Progenitor cell of endocrine pancreas (in vitro differentiated cells): ENCODE results near the gene FAM120B. TPM values are rescaled to one million over a fixed set of nuclear protein-coding genes. Genes with fewer than 3 reads are reported as not detected.

Experiments
- DNase-seq: peaks from one replicate; pipeline ENCODE4 v3.0.0; 2021; ENCODE audit warnings: low spot score; ENCODE audit not compliant: unreplicated experiment
- H3K27ac Mint-ChIP-seq: 2 replicates; pipeline ENCODE4 v1.8.0; 2021; ENCODE audit warnings: mild to moderate bottlenecking, moderate library complexity, mixed read lengths
- H3K27me3 Mint-ChIP-seq: 2 replicates; pipeline ENCODE4 v1.8.0; 2021; ENCODE audit warnings: mixed read lengths
- H3K36me3 Mint-ChIP-seq: 2 replicates; pipeline ENCODE4 v1.8.0; 2022; ENCODE audit warnings: mixed read lengths; ENCODE audit not compliant: insufficient read depth
- H3K4me1 Mint-ChIP-seq: 2 replicates; pipeline ENCODE4 v1.8.0; 2021; ENCODE audit warnings: low read depth, mixed read lengths
- H3K4me3 Mint-ChIP-seq: 2 replicates; pipeline ENCODE4 v1.8.0; 2021; ENCODE audit warnings: low read depth, mild to moderate bottlenecking, moderate library complexity, mixed read lengths
- H3K9me3 Mint-ChIP-seq: 2 replicates; pipeline ENCODE4 v1.8.0; 2021; ENCODE audit warnings: low read depth, mixed read lengths
- total RNA-seq: library from RNA; stranded (reverse); gene quantifications from 2 replicates; pipeline ENCODE4 v1.2.1, GENCODE V29; 2021
- TF ChIP-seq, protein P1 (sequence below): fragments of 200-600 bp; sonication (generic); IDR thresholded peaks from one replicate; pipeline ENCODE4 v1.5.0; 2021; ENCODE audit warnings: antibody characterized with exemption, mild to moderate bottlenecking; ENCODE audit not compliant: unreplicated experiment

FAM120B gene
- total RNA-seq, 1 donor from 2014 or later, result 49.3 TPM

DNA sequence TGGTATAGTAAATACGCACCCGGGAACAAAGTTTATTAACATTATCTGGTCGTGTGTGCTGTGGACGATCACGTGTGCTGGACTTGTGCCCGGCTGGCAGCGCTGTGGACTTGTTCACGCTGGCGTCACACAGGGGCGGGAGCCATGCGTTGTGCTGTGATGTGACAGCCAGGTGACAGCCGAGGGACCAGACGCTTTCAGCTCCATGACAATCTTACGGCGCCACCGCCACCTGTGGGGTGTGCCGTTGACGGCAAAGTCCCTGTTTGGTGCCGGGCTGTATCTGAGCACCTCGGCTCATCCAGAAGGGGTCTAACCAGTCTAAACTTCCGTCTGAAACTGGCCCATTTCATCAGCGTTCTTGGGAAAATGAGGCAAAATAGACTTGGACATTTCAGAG, 40.9 kb upstream of the FAM120B start:
- Mint-ChIP-seq H3K36me3 (no peaks in the 10 kb centered on the region), H3K4me1 (peaks cover 53% of the 10 kb centered on the region), H3K27ac (peak overlapping the region; percentile 96), H3K9me3 (no peaks in the 10 kb centered on the region), H3K27me3 (peaks cover 3% of the 10 kb centered on the region), H3K4me3 (peak overlapping the region; percentile 37)
- no peak for DNase-seq
- TF ChIP-seq, protein P1, sequence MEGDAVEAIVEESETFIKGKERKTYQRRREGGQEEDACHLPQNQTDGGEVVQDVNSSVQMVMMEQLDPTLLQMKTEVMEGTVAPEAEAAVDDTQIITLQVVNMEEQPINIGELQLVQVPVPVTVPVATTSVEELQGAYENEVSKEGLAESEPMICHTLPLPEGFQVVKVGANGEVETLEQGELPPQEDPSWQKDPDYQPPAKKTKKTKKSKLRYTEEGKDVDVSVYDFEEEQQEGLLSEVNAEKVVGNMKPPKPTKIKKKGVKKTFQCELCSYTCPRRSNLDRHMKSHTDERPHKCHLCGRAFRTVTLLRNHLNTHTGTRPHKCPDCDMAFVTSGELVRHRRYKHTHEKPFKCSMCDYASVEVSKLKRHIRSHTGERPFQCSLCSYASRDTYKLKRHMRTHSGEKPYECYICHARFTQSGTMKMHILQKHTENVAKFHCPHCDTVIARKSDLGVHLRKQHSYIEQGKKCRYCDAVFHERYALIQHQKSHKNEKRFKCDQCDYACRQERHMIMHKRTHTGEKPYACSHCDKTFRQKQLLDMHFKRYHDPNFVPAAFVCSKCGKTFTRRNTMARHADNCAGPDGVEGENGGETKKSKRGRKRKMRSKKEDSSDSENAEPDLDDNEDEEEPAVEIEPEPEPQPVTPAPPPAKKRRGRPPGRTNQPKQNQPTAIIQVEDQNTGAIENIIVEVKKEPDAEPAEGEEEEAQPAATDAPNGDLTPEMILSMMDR, result no peak

DNA sequence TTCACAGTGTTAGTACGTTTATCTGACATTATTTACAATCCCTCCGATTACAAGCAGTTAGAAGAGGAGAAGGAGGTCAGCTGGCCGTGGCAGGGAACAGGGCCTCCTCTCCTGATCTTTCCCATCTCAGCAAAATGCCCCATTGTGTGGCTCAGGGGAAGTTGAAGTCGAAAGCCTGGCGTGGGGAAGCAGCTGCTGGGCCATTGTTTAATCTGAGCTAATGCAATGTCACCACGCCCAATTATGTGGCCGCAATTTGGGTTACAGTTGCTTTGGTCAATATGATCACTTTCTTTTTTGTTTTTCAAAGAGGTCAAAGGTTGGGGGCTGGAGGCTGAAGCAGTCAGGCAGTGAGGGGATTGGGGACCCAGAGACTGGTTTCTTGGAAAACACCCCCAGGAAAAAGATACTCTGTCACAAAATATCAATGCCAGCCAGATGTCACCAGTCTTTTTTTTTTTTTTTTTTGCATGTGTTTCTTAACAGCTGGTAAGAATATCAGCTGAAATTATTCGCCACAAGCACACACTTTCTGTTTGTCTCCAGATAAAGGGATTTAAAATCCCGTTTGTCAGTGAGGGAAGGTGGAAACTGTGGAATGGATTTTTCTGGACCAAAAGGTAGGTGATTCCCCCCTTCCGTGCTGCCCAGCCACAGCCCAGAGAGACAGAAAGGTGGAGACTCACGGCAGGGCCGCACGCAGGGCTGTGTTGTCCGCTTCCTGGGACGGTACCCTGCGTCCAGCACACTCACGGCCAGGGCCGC, 40.3 kb upstream of the FAM120B start:
- no peak for DNase-seq
- Mint-ChIP-seq H3K9me3 (no peaks in the 10 kb centered on the region), H3K4me3 (peak overlapping the region; percentile 37), H3K27ac (peak overlapping the region; percentile 96), H3K4me1 (peaks cover 56% of the 10 kb centered on the region), H3K27me3 (peaks cover 3% of the 10 kb centered on the region), H3K36me3 (no peaks in the 10 kb centered on the region)
- TF ChIP-seq, protein P1, result no peak

DNA sequence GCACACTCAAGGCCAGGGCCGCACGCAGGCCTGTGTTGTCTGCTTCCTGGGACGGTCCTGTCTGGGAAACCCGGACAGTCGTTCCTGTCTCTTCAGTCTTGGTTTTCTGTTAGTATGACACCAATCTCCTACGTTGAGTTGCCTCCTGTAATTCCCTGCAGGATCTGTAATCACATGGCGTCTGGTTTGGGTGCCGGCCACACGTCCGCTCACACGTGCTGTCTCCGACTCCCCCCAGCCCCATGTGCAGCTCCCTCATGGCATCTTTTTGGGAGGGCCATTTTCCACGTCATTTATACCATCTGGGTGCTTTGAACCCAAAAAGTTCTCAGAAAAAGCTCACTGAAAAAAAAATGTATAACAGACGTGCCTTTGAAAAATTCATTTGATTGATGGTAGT, 38.9 kb upstream of the FAM120B start:
- H3K27ac Mint-ChIP-seq, result peak overlapping the region; percentile 99

GRCh38 chr6:170268216-170269129, 38.1 kb upstream of the FAM120B start:
- Mint-ChIP-seq H3K27ac (peak overlapping the region; percentile 99), H3K4me3 (peak overlapping the region; percentile 8), H3K36me3 (no peaks in the 10 kb centered on the region), H3K4me1 (peaks cover 54% of the 10 kb centered on the region), H3K27me3 (peaks cover 4% of the 10 kb centered on the region), H3K9me3 (no peaks in the 10 kb centered on the region)
- TF ChIP-seq, protein P1, result no peak
- peak; percentile 37 for DNase-seq

More for the DNA sequence above, 38.9 kb upstream of the FAM120B start:
- Mint-ChIP-seq H3K36me3 (no peaks in the 10 kb centered on the region), H3K4me1 (peaks cover 58% of the 10 kb centered on the region), H3K27me3 (peaks cover 3% of the 10 kb centered on the region), H3K9me3 (no peaks in the 10 kb centered on the region), H3K4me3 (no peak overlapping the region)
- TF ChIP-seq, protein P1, result no peak
- DNase-seq, result no peak

DNA sequence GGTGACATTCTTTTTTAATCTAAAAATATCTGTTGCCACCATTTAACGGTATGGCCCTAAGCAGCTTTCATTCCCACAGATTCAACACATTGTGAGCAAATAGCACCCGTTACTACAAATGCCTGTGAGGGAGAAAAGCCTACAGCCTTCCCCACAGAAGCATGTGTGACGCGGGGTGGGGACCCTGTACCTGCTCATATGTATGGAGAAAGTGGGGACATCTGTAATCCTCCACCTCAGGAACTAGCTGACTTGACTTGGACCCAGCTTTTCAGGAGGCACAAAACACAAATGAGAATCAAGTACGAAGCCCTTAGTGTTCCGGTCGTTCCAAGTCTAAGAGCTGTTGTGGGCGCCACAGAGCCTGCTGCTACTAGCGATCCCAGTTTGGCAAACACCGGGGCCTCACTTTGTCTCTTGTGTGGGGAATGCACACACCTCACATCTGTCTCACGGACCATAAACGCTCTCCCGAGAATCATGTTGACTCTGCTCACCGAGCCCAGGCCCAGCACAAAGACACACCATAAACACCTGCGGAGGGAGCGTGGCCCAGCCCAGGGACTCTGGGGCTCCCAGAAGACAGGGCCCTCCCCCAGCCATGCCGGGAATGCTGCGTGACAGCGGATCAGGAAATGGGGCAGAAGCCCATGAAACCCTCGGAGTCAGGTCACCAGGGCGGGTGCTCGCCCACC, 37.3 kb upstream of the FAM120B start:
- Mint-ChIP-seq H3K27ac (peak overlapping the region; percentile 99), H3K36me3 (peaks cover 1% of the 10 kb centered on the region), H3K4me3 (peak overlapping the region; percentile 60), H3K27me3 (peaks cover 12% of the 10 kb centered on the region), H3K9me3 (no peaks in the 10 kb centered on the region), H3K4me1 (peaks cover 47% of the 10 kb centered on the region)
- TF ChIP-seq, protein P1, result no peak
- no peak for DNase-seq
